Breast epithelium (tissue), 4 donors: ENCODE results near the gene CDH13. TPM values are rescaled to one million over a fixed set of nuclear protein-coding genes. Genes with fewer than 3 reads are reported as not detected.

Source experiments
- DNase-seq, 2 donors: peaks; one replicate each; pipeline ENCODE4 v3.0.0-alpha.2; 2019; ENCODE audit warnings: low spot score in 2 of 2
- H3K27ac ChIP-seq, 2 donors: fragments of 200-600 bp; sonication (generic) in 1 of 2; one replicate each; pipeline ENCODE4 v1.5.1; 2016 to 2019; ENCODE audit warnings: mild to moderate bottlenecking in 1 of 2
- H3K27me3 ChIP-seq, 2 donors: fragments of 200-600 bp; sonication (generic) in 1 of 2; one replicate each; pipeline versions ENCODE4 v1.5.1 to v1.6.0; 2017 to 2019; ENCODE audit warnings: control low read depth in 1 of 2, mild to moderate bottlenecking in 1 of 2
- H3K36me3 ChIP-seq: fragments of 200-600 bp; one replicate; pipeline ENCODE4 v1.5.1; 2019
- H3K4me1 ChIP-seq, 2 donors: fragments of 200-600 bp; sonication (generic); one replicate each; pipeline ENCODE4 v1.5.1; 2016 to 2019; ENCODE audit warnings: control low read depth in 1 of 2
- H3K4me3 ChIP-seq, 3 donors: fragments of 200-600 bp; sonication (generic); 1 replicate in 2 of 3; 2 replicates in 1 of 3; pipeline ENCODE4 v1.5.1; 2016 to 2019; ENCODE audit warnings: mild to moderate bottlenecking in 3 of 3, moderate library complexity in 2 of 3
- H3K9me3 ChIP-seq, 2 donors: fragments of 200-600 bp; sonication (generic) in 1 of 2; one replicate each; pipeline ENCODE4 v1.5.1; 2016 to 2019; ENCODE audit warnings: control low read depth in 1 of 2
- CTCF ChIP-seq, 3 donors: fragments of 450-650 bp; IDR thresholded peaks; one replicate each; pipeline ENCODE4 v1.5.1; 2016 to 2017; ENCODE audit warnings: antibody characterized with exemption in 3 of 3, mild to moderate bottlenecking in 3 of 3, moderate library complexity in 3 of 3
- POLR2A ChIP-seq: fragments of 450-650 bp; IDR thresholded peaks from one replicate; pipeline ENCODE4 v1.6.1; 2016; ENCODE audit warnings: antibody characterized with exemption, mild to moderate bottlenecking, moderate library complexity
- POLR2AphosphoS5 ChIP-seq, 3 donors: sonication (generic); formaldehyde crosslinking; IDR thresholded peaks; one replicate each; pipeline ENCODE4 v1.6.1; 2017; ENCODE audit warnings: antibody characterized with exemption in 3 of 3
- intact Hi-C: fragments of 100-400 bp; cut with DNase I; formaldehyde crosslinking; loops from one replicate; pipeline ENCODE4 v1.15.1; 2023; ENCODE audit warnings: low total_unique reads
- total RNA-seq, 3 donors: library from RNA; depleted of rRNA; stranded (reverse); fragments of >200 nt; gene quantifications; one replicate each; pipeline ENCODE4 v1.1.0, GENCODE V29; 2016

Gene CDH13
- total RNA-seq, 3 donors from 2014 or later, result 6.0 to 13.1 (median 11.5) TPM

GRCh38 chr16:83270640-83271039, 643.9 kb downstream of the CDH13 start:
- H3K27ac ChIP-seq, result no peak overlapping the region
- peaks cover 0 to 8% of the 10 kb centered on the region in 2 donors for H3K27me3 ChIP-seq
- no peaks in the 10 kb centered on the region for H3K9me3 ChIP-seq
- TF ChIP-seq POLR2A (no peak), POLR2AphosphoS5 (IDR thresholded peaks at IDR 0.05) (no peak), CTCF (IDR thresholded peaks at IDR 0.05) (no peak)
- H3K4me3 ChIP-seq, result no peak overlapping the region
- H3K36me3 ChIP-seq, result no peaks in the 10 kb centered on the region
- no peaks in the 10 kb centered on the region for H3K4me1 ChIP-seq
- intact Hi-C loops, result no loop called here
- DNase-seq, result no peak

- no peak overlapping the region for H3K27ac ChIP-seq
- no peak for DNase-seq
- no peaks in the 10 kb centered on the region for H3K36me3 ChIP-seq
- intact Hi-C loops, result no loop called here
- H3K4me3 ChIP-seq, result no peak overlapping the region
- peaks cover 0 to 8% of the 10 kb centered on the region in 2 donors for H3K27me3 ChIP-seq
- TF ChIP-seq POLR2A (no peak), CTCF (IDR thresholded peaks at IDR 0.05) (no peak), POLR2AphosphoS5 (IDR thresholded peaks at IDR 0.05) (no peak)
- H3K9me3 ChIP-seq, result no peaks in the 10 kb centered on the region
- H3K4me1 ChIP-seq, result no peaks in the 10 kb centered on the region
These were observed 644.4 kb downstream of the CDH13 start for GRCh38 chr16:83271123-83271522.

- Histone ChIP-seq H3K4me1 (no peaks in the 10 kb centered on the region), H3K4me3 (no peak overlapping the region), H3K27me3 (peaks cover 0 to 8% of the 10 kb centered on the region in 2 donors), H3K9me3 (no peaks in the 10 kb centered on the region), H3K36me3 (no peaks in the 10 kb centered on the region), H3K27ac (no peak overlapping the region)
- TF ChIP-seq CTCF (IDR thresholded peaks at IDR 0.05), result no peak
- no peak for TF ChIP-seq POLR2AphosphoS5 (IDR thresholded peaks at IDR 0.05)
- TF ChIP-seq POLR2A, result no peak
- DNase-seq, result no peak
- intact Hi-C loops, result no loop called here
These were observed 645.3 kb downstream of the CDH13 start for GRCh38 chr16:83271970-83272575.

GRCh38 chr16:83272843-83273242, 646.1 kb downstream of the CDH13 start:
- no peaks in the 10 kb centered on the region for H3K4me1 ChIP-seq
- no peak for DNase-seq
- H3K27me3 ChIP-seq, result peaks cover 0 to 6% of the 10 kb centered on the region in 2 donors
- H3K9me3 ChIP-seq, result no peaks in the 10 kb centered on the region
- no peak overlapping the region for H3K4me3 ChIP-seq
- intact Hi-C loops, result no loop called here
- H3K27ac ChIP-seq, result no peak overlapping the region
- H3K36me3 ChIP-seq, result no peaks in the 10 kb centered on the region
- no peak for TF ChIP-seq CTCF (IDR thresholded peaks at IDR 0.05)
- TF ChIP-seq POLR2A, result no peak
- no peak for TF ChIP-seq POLR2AphosphoS5 (IDR thresholded peaks at IDR 0.05)

GRCh38 chr16:83273504-83274173, 646.9 kb downstream of the CDH13 start:
- TF ChIP-seq CTCF (IDR thresholded peaks at IDR 0.05) (no peak), POLR2AphosphoS5 (IDR thresholded peaks at IDR 0.05) (no peak), POLR2A (no peak)
- Histone ChIP-seq H3K4me1 (no peaks in the 10 kb centered on the region), H3K4me3 (no peak overlapping the region), H3K27me3 (peaks cover 0 to 4% of the 10 kb centered on the region in 2 donors), H3K27ac (no peak overlapping the region), H3K9me3 (no peaks in the 10 kb centered on the region), H3K36me3 (no peaks in the 10 kb centered on the region)
- DNase-seq, result no peak
- intact Hi-C loops, result no loop called here
